Activated T-cell treated with anti-CD3 and anti-CD28 coated beads, Interleukin-2, amount 50 U/mL, for 1 hour (primary cell): ENCODE data around the gene ZNF550.

Source experiments
- DNase-seq: peaks from one replicate; pipeline ENCODE4 v3.0.0-alpha.2; 2020

ZNF550 gene

DNA sequence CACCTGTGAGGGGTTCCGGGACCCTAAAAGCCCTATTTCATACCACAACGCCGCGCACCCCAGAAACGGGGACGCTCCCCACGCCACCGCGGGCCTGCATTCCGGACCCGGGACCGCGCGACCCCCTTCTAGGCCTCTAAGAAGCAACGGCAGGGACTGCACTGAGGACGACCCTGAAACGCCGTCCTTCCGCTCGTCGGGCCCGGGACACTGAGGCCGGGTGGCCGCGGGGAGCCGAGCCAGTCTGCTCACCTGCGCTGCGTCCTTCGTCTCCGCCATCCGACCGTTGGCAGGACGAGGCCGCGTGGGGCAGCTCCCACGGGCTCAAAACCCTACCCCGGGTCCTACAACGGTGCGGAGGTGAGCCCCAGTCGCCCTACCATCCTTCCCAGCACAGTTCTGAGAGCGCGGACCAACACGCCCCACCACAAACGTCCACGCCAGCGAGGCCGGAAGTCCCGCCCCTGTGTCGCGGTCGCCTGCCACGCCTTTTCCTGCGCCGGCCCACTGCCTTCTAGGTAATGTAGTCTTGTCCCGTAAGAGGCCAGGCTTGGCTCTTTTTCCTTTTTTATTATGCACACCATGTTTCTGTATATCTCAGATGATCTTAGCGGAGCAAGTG is at the start of gene ZNF550:
TSS of gene ZNF550 (minus strand) at position 460 of the 622 bp plus-strand sequence. CDS start at position 279, 181 bp downstream.
- peak; percentile 88 for DNase-seq

DNA sequence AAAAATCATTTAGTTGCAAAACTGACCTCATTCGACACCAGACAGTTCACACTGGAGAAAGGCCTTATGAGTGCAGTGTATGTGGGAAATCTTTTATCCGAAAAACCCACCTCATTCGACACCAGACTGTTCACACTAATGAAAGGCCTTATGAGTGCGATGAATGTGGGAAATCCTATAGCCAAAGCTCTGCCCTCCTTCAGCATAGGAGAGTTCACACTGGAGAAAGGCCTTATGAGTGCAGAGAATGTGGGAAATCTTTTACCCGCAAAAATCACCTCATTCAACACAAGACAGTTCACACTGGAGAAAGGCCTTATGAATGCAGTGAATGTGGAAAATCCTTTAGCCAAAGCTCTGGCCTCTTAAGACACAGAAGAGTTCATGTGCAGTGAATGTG is 47.3 kb upstream of the ZNF550 start:
- no peak for DNase-seq

DNA sequence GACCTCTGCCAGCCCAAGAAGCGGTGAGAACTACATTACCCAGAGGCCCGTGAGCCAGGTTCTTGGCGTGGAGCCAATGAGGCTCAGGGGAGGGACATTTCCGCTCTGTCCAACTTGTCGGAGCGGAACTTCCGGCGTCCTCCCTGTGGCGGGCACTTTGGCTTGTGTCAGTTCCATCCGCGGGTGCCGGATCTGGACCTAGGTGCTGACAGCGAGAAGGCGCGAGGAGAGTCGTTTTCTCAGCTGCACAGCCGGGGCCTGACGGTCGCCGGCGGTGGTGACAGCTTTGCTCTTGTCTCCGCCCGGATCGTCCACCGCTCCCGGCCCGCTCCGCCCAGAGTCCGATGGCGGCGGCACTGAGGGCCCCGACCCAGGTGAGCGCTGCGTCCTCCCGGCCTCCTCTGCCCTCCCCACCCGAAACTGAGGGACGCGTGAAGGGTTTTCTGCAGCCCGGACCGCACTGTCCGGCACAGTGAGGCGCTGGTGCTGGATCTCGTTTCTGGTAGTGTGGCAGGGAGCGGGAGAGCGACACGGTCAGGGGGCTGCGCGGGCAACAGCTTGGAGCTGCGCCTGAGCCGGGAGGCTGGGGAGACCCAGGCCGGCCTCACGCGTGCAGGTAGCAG is 40.2 kb upstream of the ZNF550 start, which contains the start of gene ZNF530:
TSS of gene ZNF530 (plus strand) at position 125 of the 623 bp plus-strand sequence. CDS start 4,461 bp downstream, outside the sequence.
- DNase-seq: peak; percentile 83

DNA sequence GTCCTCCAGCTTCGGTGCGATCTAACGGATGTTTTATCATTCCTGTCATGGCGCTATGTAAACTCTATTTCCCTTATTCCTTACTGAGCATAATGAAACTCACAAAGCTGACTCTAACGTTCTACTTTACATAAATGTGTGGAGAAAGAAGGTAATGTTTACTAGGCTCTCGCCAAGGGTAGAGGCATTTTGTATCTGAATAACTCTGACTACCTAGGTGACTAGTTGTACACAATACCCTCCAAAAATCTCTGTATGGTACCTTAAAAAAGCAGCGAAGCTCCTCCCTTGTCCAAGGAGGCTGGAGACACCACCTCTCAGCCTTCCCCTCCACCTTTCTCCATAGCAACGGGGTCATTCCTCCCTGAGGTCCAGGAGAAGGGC is 39.7 kb upstream of the ZNF550 start:
- no peak for DNase-seq

DNA sequence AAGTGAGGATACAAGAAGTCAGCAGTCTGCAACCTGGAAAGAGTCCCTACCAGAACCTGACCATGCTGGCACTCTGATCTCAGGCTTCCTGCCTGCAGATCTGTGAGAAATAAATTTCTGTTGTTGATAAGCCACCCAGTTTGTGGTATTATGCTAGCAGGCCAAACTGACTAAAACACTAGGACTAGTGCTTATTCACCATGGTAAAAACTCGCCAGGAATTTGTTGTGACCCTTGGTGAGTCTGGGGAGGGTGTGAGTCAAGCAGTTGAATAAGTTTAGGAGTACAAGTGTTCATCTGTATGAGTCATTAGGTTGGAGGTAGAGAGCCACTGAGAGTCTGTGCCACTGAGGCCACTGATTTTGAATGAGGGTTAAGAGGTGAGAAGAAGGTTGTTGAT is 27.9 kb upstream of the ZNF550 start:
- no peak for DNase-seq

DNA sequence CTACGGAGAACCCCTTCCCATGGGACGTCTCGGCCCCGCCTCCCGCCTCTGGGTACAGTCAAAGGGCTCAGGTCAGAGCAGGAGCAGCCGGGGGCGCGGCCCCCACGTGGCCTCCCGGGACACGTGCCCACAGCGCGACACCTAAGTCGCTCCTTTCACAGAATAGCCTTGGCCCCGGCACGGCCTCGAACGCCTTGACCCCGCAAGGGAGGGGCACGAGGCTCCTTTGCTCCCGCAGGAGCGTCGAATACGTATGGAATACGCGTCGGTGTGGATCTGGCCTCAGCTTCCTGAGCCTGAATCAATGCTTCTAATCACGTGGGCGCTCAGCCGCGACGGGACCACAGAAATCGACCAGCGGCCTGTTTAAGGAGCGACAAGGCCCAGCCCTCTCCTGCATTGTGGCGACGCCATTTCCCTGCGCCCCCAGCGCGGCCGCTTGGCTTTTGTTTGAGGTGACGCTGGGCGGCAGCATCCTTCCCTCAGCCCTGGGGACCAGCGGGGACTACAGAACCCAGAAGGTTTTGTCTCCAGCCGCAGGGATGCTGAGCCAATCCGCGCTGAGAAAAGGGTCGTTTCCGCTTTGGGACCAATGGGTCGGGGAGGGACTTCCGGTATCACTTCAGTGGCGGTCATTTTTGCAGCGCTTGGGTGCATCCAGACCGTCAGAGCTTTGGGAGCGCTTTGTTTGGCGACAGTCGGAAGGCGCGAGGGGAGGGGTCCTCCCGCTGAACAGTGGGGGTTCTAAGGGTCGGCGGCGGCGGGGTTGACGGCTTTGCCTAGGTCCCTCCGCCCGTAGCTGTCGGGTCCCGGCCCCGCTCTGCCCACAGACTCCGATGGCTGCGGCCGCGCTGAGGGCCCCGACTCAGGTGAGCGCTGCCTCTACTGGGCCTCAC is 24.1 kb upstream of the ZNF550 start, which contains the start of gene ZIK1:
TSS of gene ZIK1 (plus strand) at position 625 of the 896 bp plus-strand sequence. CDS start at position 837, 212 bp downstream.
- DNase-seq: peak; percentile 81

DNA sequence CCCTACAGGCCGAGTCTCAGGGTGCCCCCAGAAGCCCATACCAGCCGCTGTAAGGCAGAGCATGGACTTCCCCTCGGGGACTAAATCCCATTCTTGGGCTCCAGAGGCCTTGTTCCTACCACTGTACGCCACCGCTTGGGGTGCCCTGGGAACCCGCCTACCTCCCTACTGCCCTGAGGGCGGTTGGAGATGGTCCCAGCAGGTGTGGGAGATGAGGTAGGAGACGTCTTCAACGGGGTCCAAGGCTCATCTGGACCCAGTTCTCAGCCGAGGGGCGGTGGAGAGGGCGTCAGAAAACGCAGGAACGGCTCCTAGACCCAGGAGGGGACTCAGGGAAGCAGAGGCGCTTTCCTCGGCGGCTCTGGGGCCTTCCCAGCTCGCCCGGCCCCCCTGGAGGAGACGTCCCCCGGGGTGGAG is 23.4 kb upstream of the ZNF550 start:
- DNase-seq: no peak

GRCh38 chr19:57578487-57579205 is 19.0 kb upstream of the ZNF550 start, which contains the start of gene ZNF416:
Gene ZNF416, minus strand, starts transcription at chr19:57578911. Its CDS starts 207 bp downstream, at chr19:57578704.
- peak; percentile 89 for DNase-seq

GRCh38 chr19:57576661-57577060 is 17.0 kb upstream of the ZNF550 start:
- DNase-seq: no peak

DNA sequence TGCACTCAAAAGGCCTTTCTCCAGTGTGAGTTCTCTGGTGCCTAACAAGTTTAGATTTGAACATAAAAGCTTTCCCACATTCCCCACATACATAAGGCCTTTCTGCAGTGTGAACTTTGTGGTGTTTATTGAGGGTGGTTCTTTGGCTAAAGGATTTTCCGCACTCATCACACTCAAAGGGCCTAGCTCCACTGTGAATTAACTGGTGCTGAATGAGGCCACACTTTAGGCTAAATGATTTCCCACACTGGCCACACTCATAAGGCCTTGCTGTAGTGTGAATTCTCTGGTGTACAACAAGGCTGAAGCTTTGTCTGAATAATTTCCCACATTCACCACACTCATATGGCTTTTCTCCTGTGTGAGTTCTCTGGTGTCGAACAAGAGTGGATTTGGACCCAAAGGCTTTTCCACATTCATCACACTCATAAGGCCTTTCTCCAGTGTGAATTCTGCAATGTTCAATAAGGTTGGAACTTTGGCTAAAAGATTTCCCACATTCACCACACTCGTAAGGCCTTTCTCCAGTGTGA is 12.8 kb upstream of the ZNF550 start:
- no peak for DNase-seq

DNA sequence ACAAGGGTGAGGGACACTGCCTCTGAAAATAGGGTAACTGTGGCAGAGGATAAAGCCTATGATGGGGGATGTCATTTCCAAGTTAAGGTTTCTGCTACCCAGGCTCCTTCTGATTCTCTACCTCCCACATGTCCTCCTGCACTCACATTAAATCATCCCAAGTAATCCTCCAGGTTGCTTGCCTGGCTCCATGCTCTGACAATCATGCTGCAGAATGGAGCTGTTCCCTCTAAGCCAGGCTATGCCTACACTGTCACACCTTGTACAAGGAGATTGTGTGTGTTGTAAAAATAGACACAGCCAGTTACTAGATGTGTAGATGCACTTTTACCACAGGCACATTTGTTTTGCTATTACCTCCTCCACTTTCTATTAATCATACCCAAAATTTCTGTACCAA is 11.0 kb upstream of the ZNF550 start:
- DNase-seq: no peak

DNA sequence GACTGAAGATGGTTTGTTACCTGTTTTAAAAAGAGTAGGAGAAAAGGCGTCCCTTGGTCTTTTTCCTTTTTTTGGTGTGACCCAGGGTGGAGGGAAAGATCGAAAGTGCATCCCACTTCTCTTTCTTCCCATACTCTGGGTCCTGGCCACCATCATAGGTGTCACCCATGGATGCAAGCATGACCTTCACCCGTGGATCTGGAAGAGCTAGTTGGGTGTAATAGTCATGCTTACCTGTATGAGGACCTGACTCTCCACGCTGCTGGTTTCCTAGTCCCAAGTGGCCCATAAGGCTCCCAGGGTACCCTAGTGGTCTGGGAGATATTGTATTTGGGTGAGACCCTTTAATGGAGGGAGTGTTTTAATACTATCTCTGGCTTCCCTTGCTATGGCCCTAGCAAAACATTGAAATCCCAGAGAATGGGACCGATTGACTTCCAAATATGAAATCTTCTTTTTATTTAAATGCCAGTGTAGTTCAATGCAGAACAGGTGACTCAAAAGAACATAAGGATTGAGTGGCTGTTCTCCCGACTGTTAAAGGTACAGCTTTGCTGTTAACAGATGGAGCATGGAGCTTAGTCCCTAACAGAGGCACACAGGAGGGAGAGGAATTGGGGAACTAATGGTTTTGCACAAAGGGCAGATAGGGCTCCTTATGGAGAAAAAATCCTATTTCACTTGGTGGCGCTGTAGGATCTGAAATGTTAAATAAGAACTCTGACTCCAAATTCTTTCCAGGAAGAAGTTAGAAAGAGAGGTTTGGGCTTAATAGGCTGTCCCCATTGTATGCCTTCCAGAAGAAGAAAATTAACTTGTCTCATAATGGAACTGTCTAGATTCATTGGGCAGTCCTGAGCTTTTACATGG is 7.0 kb upstream of the ZNF550 start:
- DNase-seq: no peak

- no peak for DNase-seq
These were observed 3.9 kb upstream of the ZNF550 start for GRCh38 chr19:57563547-57563946.

DNA sequence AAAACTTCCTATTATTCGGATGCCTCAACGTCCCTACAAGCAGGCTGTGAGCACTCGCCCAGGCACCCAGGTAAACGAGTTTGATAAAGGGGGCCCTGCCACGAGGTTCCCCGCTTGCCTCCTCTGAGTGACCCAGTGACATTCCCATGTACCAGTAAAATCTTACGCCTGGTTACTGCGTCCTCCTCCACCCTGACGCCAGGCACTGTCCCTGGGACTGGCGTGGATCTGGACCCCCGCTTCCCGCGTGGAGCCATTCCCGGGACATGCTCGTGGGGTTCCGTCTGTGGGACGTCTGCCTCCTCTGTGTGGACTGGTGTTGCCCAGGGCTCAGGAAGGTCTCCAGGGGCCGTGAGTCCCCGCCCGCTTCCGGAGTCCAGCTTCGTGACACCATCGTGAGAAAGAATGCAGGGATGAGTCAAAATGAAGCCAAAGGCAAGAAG is 407 bp upstream of the ZNF550 start:
- no peak for DNase-seq

GRCh38 chr19:57559008-57559403 is 657 bp downstream of the ZNF550 start:
- DNase-seq: no peak

- no peak for DNase-seq
These were observed 1.1 kb downstream of the ZNF550 start for GRCh38 chr19:57558525-57558924.

DNA sequence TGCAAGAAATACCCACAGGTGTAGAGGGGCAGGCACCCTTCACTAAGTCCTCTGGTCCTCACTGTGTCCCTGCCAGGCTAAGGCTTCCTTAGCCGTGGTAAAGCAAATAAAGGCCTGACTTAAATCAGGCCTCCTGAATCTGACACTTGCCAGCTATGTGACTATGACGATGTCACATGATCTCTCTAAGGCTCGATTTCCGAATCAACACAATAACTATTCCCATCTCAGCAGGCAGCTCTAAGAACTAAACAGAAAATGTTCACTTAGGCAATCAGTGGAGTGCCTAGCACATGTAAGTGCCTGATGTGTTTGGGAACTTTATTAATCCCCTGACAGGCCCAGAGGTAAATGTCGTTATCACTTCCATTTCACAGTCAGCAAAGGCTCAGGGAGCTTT is 2.0 kb downstream of the ZNF550 start:
- DNase-seq: no peak

GRCh38 chr19:57552432-57552831 is 7.2 kb downstream of the ZNF550 start:
- DNase-seq: no peak

- DNase-seq: no peak
These were observed 13.2 kb downstream of the ZNF550 start for GRCh38 chr19:57546513-57546912.

GRCh38 chr19:57537953-57538547 is 21.6 kb downstream of the ZNF550 start:
- DNase-seq: no peak
